Measurements from ENCODE around the gene ZBTB47. TPM values are rescaled to one million over a fixed set of nuclear protein-coding genes. Genes with fewer than 3 reads are reported as not detected.

Gene ZBTB47
- total RNA-seq, 4 donors from 2014 or later = 41.5 to 67.6 (median 50.3) TPM

DNA sequence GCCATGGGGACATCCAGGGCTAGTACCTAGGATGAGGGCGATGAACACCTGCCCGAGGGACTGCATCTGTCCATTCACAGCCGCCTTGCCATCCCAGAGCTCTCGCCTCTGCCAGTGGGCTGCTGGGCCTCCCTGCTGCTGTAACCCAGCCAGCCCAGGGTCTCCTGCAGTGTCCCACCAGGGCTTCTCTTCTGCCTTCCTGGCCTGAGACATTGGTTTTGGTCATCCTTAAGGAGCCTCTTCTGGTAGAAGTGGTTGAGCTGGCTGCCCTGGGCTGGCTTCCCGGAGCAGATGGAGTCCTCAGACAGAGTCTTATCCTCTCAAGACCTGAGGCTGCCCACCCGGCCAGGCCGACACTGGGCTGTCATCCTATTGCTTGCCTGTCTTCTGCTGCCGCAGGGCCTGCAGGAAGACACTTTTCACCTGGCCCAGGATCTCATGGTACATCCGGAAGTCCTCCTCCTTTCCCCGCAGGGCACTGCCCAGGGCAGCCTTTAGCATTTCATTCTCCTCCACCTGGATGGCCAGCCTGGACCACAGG is 55.2 kb downstream of the ZBTB47 start:
- ATAC-seq (ENCODE audit: low FRiP score) (no peak), DNase-seq (ENCODE audit: low spot score) (no peak)
- TF ChIP-seq, protein P1, sequence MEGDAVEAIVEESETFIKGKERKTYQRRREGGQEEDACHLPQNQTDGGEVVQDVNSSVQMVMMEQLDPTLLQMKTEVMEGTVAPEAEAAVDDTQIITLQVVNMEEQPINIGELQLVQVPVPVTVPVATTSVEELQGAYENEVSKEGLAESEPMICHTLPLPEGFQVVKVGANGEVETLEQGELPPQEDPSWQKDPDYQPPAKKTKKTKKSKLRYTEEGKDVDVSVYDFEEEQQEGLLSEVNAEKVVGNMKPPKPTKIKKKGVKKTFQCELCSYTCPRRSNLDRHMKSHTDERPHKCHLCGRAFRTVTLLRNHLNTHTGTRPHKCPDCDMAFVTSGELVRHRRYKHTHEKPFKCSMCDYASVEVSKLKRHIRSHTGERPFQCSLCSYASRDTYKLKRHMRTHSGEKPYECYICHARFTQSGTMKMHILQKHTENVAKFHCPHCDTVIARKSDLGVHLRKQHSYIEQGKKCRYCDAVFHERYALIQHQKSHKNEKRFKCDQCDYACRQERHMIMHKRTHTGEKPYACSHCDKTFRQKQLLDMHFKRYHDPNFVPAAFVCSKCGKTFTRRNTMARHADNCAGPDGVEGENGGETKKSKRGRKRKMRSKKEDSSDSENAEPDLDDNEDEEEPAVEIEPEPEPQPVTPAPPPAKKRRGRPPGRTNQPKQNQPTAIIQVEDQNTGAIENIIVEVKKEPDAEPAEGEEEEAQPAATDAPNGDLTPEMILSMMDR (IDR thresholded peaks at IDR 0.05) = no peak

DNA sequence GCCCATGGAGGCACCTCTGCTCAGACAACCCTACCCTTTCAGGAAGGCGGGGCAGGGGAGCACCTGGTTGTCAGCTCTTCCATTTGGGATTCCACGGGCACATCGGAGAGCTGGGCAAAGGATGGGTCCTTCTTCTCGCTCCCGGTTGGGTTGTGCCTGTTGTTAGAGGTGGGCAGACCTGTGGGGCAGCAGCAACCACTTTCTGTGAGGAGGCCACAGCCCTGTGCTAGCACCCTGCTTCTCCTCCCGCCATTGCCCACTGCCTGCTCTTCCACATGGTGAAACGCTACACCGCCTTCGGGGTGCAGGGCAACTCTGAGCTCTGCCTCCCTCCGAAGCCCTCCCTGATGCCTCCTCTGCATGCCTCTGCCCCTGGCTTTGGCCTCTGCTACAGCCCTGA is 56.1 kb downstream of the ZBTB47 start:
- no peak for ATAC-seq (ENCODE audit: low FRiP score)
- no peak for DNase-seq (ENCODE audit: low spot score)
- TF ChIP-seq, protein P1 (IDR thresholded peaks at IDR 0.05) = no peak

DNA sequence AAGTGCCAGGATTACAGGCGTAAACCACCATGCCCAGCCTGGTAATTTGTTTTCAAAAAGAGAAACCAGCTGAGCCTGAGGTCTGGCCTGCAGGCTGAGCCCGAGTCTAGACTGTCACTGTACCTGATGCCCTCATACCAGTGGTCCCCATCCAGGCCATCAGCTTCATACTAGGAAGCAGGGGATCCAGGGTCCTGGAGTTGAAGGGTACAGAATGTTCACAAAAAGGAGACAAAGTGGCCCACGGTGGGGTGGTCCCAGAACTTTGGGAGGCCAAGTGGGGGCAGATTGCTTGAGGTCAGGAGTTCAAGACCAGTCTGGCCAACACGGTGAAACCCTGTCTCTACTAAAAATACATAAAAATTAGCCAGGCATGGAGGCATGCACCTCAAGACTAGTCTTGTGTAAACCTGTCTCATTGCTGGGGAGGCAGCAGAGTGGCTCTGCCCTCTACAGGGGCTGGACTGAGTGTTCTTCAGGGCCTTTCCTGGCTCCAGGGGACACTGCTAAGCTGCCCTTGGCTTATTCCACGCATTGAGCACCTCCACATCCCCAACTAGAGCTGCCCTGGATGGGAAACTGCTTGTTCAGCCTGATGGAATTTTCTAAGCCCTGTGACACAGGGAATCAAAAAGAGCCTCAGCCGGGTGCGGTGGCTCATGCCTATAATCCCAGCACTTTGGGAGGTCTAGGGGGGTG is 57.0 kb downstream of the ZBTB47 start:
- ATAC-seq (ENCODE audit: low FRiP score) = no peak
- DNase-seq (ENCODE audit: low spot score) = no peak

DNA sequence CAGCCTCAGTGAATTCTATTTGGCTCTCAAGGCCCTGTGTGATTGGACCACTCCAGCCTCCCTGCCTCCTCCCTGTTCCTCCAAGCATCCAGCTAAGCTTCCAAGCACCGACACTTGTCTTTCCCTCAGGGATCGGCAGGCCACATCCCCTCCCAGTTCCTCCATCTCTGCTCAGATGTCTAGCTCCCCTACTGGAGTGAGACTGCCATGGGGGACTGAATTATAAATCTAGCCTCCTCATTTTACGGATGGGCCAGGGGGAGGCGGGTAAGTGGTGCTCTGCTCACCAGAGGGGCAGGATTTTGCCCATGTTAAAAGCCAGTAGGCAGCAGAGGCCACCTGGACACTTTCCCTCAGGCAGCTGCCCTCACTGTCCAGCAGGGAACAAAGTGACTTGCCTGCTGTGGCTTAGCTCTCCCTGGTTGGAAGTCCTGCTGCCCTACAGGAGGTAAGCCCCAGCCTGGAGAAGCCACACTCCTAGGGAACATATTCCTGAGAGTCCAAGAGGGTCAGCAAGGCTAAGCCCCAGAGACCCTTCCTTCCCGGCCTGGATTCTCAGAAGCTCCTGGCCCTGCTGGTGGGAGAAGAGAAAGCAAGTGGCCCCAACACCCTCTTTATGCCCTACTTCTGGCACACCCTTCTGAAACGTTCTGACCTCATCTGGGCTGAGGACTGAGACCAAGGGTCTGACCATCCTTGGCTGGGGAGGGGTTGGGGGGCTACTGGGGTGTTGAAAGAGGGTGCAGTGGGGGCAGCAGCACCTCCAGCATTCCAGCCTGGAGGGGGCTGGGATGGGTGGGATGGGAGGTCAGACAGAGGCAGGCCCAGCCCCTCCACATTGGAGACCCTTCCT is 58.2 kb downstream of the ZBTB47 start:
- peak; percentile 13 for DNase-seq (ENCODE audit: low spot score)
- no peak for ATAC-seq (ENCODE audit: low FRiP score)
- TF ChIP-seq, protein P1 (IDR thresholded peaks at IDR 0.05) = no peak

More for the DNA sequence above, 57.0 kb downstream of the ZBTB47 start:
- TF ChIP-seq, protein P1 (IDR thresholded peaks at IDR 0.05) = no peak

DNA sequence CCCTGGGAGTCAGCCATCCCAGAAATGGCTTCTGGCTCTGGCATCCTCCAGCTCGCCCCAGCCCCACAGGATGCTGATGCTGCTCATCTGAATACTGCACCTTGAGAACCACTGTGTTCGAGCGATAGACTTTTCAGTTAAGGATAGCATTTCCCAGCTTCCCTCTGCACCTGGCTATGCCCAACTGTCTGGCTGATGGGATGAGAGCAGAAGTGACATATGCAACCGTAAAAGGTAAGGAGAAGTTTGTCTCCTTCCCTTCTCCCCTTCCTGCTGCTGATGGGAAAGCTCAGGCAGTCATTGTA is 58.8 kb downstream of the ZBTB47 start:
- DNase-seq (ENCODE audit: low spot score) (no peak), ATAC-seq (ENCODE audit: low FRiP score) (no peak)
- TF ChIP-seq, protein P1 (IDR thresholded peaks at IDR 0.05) = no peak

DNA sequence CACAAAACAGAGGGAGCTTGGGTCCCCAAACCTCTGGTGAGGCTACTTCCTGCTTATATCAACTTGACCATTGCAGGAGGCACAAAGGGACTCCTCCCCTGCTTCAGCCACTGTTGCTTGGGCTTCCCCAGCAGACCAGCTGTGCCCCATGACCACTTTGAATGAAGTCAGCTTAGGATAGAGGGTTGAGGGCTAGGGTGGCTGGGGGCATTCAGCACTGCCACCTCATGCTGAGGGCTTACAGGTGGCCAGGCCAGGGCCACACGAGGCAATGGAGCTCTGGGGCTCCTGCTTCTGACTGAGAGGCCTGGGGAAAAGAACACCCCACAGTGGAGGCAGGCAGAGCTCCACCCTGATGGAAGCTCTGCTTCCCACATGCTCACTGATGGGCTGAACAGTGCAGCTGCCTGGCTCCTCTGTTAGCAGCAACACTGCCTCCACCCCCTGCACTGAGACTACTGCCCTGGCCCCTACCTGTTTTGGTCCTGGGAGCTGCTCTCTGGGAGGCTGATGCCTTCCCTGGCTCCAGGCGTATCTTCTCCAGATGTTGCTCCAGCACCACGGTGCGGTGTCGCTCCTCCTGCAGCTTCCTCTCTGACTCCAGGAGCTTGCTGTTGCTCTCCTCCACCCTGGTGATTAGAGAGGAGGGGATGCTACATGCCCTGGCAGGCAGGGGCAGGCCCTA is 59.3 kb downstream of the ZBTB47 start:
- TF ChIP-seq, protein P1 (IDR thresholded peaks at IDR 0.05) = no peak
- DNase-seq (ENCODE audit: low spot score) = peak; percentile 16
- no peak for ATAC-seq (ENCODE audit: low FRiP score)
